A673 (cell line): ENCODE measurements around the gene TH. TPM values are rescaled to one million over a fixed set of nuclear protein-coding genes. Genes with fewer than 3 reads are reported as not detected.

Experiments used
- BruUV-seq: library from RNA; stranded (reverse); fragments of 400-500 nt; replicated peaks from 2 replicates; lab custom pipeline; 2021; lab: Mats Ljungman, UMichigan
- CTCF ChIA-PET: fragments of 300-600 bp; sonication (Branson Sonifier 250); formaldehyde crosslinking; loops from one replicate; lab custom pipeline; 2022; ENCODE audit warnings: antibody characterized with exemption; lab: Charles Lee
- POLR2A ChIA-PET: fragments of 300-600 bp; sonication (Branson Sonifier 250); formaldehyde crosslinking; loops from one replicate; lab custom pipeline; 2022; ENCODE audit warnings: antibody characterized with exemption; ENCODE audit not compliant: low non-redundant PET; lab: Charles Lee
- DNase-seq: peaks from one replicate; pipeline ENCODE4 v3.0.0-alpha.2; 2015; ENCODE audit warnings: low spot score
- H3K27ac ChIP-seq: fragments of 200-600 bp; sonication (generic); 2 replicates; pipeline ENCODE4 v1.5.1; 2016; ENCODE audit warnings: mixed run types, low read depth, mild to moderate bottlenecking, mixed read lengths, antibody characterized with exemption, low read length; ENCODE audit not compliant: poor library complexity, severe bottlenecking
- H3K27me3 ChIP-seq: fragments of 200-600 bp; sonication (generic); replicated peaks from 2 replicates; pipeline ENCODE4 v1.6.1; 2017; ENCODE audit warnings: mixed run types, low read depth, mild to moderate bottlenecking, mixed read lengths, antibody characterized with exemption, low read length; ENCODE audit not compliant: insufficient read depth, poor library complexity
- H3K36me3 ChIP-seq: fragments of 200-600 bp; sonication (generic); 2 replicates; pipeline ENCODE4 v1.6.1; 2016; ENCODE audit warnings: mixed run types, mild to moderate bottlenecking, mixed read lengths, antibody characterized with exemption, low read length; ENCODE audit not compliant: insufficient read depth, poor library complexity, severe bottlenecking
- H3K4me1 ChIP-seq: fragments of 200-600 bp; sonication (generic); 2 replicates; pipeline ENCODE4 v1.6.1; 2017; ENCODE audit warnings: mixed run types, mild to moderate bottlenecking, mixed read lengths, antibody characterized with exemption, low read length; ENCODE audit not compliant: insufficient read depth, poor library complexity, severe bottlenecking
- H3K4me3 ChIP-seq: fragments of 200-600 bp; sonication (generic); 2 replicates; pipeline ENCODE4 v1.5.1; 2016; ENCODE audit warnings: low read depth, mixed run types, mild to moderate bottlenecking, mixed read lengths, low read length; ENCODE audit not compliant: poor library complexity, severe bottlenecking
- H3K9me3 ChIP-seq: fragments of 200-600 bp; sonication (generic); 2 replicates; pipeline ENCODE4 v1.6.1; 2016; ENCODE audit warnings: mixed run types, low read depth, mild to moderate bottlenecking, mixed read lengths, antibody characterized with exemption, low read length; ENCODE audit not compliant: poor library complexity, severe bottlenecking
- CTCF ChIP-seq: fragments of 300-800, 200-600 bp; sonication (generic); conservative IDR thresholded peaks from 2 replicates; pipeline ENCODE4 v1.5.1; 2017; ENCODE audit warnings: low read depth, mild to moderate bottlenecking, antibody characterized with exemption, low read length, moderate library complexity, mixed read lengths
- EZH2 ChIP-seq: fragments of 200-600 bp; sonication (generic); IDR thresholded peaks from 2 replicates; pipeline ENCODE4 v1.6.1; 2017; ENCODE audit warnings: borderline replicate concordance, low read depth, mild to moderate bottlenecking, mixed read lengths, antibody characterized with exemption, low read length; ENCODE audit not compliant: poor library complexity, severe bottlenecking
- intact Hi-C: fragments of 100-400 bp; cut with micrococcal nuclease; formaldehyde crosslinking; loops from one replicate; pipeline ENCODE4 v1.10.0; 2022; ENCODE audit not compliant: unreplicated experiment
- total RNA-seq: library from RNA; stranded (reverse); gene quantifications from 2 replicates; pipeline ENCODE4 v1.2.3, GENCODE V29; 2021

The TH gene
- total RNA-seq, 1 experiment from 2014 or later, result not detected

GRCh38 chr11:2190657-2191471 is 19.2 kb upstream of the TH start:
- BruUV-seq, result no TSS peak
- ChIA-PET CTCF (no interaction called here), POLR2A (no interaction called here)
- Histone ChIP-seq H3K4me3 (no peak overlapping the region), H3K9me3 (no peaks in the 10 kb centered on the region), H3K4me1 (no peaks in the 10 kb centered on the region), H3K27ac (no peak overlapping the region), H3K27me3 (no peaks in the 10 kb centered on the region), H3K36me3 (no peaks in the 10 kb centered on the region)
- TF ChIP-seq CTCF (no peak), EZH2 (no peak)
- no peak for DNase-seq
- intact Hi-C loops, result loop anchor here (10.0 kb wide), 1 partner anchor 344 kb away; no protein-coding TSS in a partner anchor

- H3K9me3 ChIP-seq, result no peaks in the 10 kb centered on the region
- H3K27me3 ChIP-seq, result no peaks in the 10 kb centered on the region
- DNase-seq, result no peak
- H3K27ac ChIP-seq, result no peak overlapping the region
- no peak overlapping the region for H3K4me3 ChIP-seq
- no peaks in the 10 kb centered on the region for H3K4me1 ChIP-seq
- ChIA-PET CTCF (no interaction called here), POLR2A (no interaction called here)
- H3K36me3 ChIP-seq, result no peaks in the 10 kb centered on the region
- no TSS peak for BruUV-seq
- intact Hi-C loops, result loop anchor here (10.0 kb wide), 1 partner anchor 345 kb away; no protein-coding TSS in a partner anchor
- TF ChIP-seq EZH2, result no peak
- no peak for TF ChIP-seq CTCF
Measured at GRCh38 chr11:2189938-2190656, 18.5 kb upstream of the TH start.

GRCh38 chr11:2188745-2189144 is 17.1 kb upstream of the TH start:
- no TSS peak for BruUV-seq
- no peak overlapping the region for H3K4me3 ChIP-seq
- H3K36me3 ChIP-seq, result no peaks in the 10 kb centered on the region
- no peaks in the 10 kb centered on the region for H3K9me3 ChIP-seq
- no peaks in the 10 kb centered on the region for H3K4me1 ChIP-seq
- peaks cover 4% of the 10 kb centered on the region for H3K27me3 ChIP-seq
- ChIA-PET CTCF (no interaction called here), POLR2A (no interaction called here)
- no peak for DNase-seq
- intact Hi-C loops, result no loop called here
- TF ChIP-seq EZH2 (no peak), CTCF (no peak)
- H3K27ac ChIP-seq, result no peak overlapping the region
